ENCODE measurements around the gene DUSP22.

Gene DUSP22

DNA sequence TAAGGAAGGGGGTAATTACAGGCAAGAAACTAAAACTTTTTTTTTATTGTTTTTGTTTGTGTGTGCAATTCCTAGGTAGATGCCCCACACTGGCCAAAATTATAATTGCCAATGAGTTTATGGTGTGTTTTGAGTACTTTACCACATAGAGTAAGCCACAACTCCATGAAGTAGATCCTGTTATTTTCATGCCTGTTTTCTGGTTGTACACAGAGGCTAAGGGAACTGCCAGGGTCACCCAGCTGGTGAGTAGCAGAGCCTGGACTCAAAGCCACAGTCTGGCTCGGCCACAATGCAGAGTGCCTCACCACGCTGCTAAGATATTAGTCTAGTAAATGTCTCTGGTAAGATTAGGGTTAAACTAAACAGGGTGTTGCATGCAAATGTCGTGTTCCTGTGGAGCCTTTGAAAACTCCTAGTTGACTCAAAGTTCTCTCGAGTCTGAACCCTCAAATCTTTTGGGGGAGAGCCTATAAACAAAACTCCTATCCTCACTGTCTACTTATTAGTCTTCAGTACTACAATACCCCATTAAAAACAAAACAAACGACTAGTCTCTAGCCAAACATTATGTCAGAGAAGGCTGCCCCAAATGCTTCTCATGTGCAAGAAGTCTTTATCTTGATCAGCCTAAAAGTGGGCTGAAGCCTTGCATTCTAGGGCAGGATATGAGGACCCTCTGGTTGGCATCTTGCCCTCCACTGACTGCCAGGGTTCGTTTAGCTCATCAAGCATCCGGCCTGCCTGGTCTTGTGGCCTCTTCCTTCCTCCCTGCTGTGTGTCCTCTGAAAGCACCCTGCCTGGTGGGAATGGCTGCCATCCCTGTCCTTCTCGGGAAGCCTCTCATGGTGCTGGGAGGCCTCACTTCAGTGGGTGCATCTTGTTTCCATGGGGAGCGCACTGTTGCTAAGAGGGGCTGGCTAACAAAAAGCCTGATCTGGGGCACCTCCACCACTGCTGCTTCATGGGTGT, 4.2 kb downstream of the DUSP22 start:
- no peak for DNase-seq (ENCODE audit: low read depth)

DNA sequence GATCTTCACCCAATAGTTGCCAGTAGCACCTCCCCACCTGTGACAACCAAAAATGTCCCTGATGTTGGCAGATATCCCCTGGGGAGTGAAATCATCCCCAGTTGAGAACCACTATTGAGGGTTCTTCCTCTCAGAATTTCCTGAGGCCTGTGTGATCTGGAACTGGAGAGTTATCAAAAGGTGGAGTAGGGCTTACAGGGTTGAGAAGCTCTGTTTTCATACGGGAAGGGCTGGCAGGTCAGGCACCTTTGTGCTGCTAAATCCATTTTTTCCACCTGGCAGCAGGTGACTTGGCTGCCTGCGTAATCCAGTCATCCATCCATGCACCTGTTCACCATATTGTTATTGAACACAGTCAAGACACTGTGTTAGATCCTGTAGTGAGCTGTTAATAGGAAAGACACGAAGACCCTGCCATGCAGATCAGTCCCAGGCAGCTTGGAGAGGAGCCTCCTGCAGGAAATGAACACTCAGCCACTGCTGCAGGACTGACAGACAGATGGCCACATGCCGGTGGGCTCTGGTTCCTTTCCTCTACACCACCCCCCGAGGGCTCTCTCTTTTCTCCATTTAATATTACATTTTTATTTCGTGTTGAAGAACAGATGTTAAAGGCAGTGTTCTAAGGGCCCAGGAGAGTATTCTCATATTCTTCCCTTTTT, 5.4 kb downstream of the DUSP22 start:
- DNase-seq (ENCODE audit: low read depth): no peak

DNA sequence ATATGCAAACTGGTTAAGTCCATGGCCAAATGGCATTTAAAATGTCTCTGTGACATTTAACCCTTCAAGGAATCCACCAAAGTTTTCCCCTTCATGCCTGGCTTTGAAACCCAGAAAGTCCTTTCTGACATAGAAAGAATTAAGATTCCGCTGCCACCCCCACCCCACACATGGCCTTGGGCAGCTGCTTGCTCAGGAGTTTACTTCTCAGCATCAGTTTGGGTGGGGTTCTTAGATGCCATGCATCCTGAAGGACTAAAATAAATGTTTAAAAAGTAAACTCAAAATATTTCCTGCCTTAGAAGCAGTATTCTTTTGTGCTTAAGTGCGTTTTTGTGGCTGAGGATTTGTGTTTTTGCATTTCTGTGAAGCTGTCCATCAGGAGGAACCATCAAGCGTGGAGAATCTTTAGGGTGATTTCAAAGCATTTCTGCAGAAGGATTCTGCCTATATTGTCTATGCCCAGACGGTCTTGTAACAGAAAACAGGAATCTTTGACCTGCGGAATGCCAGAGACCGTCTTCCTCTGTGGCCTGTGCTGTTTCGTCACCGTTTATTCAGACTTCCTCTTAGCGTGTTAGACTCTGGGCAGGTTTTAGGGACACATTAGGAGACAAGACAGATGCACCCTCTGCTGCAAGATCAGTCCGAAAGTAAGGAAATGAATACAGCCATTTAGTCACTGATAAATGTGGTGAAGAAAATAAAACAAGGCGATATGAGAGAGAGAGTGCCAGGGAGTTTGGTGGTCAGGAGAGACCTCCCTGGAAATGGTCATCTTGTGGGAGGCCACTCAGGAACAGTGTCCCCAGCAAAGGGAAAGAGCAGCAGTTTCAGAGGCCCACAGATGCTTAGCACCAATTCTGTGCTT, 6.2 kb downstream of the DUSP22 start:
- DNase-seq (ENCODE audit: low read depth): no peak

DNA sequence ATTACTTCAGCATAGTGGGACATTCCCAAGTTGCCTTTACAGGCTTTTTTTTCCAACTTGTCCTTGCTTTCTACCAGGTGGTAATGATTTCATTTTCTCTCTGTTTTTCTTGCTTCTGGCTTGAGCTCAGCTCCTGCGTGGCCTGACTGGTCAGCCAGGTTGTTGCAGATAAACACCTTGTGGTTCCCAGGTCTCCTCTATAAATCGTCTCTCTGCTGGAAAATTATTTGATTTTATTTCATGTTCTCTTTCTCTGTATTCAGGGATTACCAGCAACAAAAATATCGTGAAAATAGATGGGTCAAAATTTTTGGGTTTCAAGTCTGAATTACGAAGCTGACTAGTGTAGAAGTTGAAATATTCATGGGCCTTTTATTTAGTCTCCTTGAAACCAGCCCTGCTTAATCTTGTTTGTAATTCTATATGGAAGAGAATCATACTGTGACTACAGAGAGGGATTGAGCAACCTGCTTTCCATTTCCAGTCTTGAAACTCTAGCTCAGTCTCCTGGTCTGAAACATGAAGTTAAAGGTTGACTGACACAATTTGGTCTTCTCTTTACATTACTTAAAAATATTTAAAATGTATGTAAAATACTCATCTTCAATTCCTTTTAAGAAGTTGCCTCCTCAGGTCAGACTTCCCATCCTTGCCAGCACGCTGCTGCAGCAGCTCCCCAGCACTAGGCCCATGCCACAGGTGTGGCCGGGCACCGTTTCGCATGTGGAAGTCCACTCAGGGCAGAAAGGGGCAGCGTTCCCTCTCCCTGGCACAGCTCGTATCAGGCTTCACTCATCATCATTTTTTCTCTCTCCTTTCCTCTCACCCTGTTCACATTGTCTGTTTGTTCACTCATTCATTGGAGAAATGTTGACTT, 7.1 kb downstream of the DUSP22 start:
- no peak for DNase-seq (ENCODE audit: low read depth)

DNA sequence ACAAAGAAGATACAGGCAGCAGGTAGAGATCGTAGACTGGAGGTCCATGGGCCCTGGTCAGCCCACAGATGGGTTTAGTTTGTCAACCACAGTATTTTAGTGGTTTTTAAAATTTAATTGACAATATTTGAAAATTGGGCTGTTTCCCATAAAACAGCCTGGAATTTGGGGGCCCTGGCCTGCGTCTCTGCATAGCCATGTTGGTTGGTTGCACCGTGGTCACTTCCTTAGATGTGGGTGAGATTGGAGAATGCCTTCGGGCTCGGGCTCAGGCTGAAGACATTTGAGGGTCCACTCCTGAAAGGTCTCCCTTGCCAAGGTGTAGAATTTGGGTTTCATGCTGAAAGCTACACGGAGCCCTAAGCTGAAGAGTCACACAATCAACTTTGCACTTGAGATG, 7.7 kb downstream of the DUSP22 start:
- no peak for DNase-seq (ENCODE audit: low read depth)

DNA sequence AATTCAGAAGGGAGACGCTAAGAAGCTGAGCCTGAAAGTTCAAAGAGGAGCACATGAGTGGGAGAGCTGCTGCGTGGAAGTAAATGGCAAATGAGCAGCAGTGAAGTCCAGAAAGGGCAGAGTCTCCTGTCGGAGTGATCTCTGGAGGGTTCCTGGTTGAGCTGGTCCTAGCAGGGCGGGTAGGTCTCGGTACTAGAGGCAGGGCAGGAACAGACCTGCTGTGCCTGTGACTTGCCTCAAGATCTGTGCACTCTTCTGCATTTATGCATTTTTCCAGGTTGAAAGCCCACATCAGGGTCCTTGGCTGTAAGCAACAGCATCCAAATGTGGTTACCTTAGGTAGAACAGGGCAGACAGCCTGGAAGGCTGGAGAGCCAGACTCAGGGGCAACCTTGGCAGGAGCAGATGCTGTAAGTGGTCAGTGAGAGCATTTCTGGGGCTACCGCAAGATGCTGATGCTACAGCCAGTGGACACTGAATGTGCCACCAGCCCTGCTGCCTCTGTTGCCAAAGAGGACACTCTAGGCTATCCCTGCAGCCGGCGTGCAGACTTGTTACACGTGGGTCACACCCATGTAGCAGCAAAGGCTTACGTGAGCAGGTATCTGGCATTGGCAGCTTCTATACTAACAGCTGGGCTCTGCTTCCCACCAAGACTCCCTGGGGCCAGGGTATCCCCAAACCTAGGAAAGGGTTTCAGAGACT, 8.4 kb downstream of the DUSP22 start:
- DNase-seq (ENCODE audit: low read depth): no peak

DNA sequence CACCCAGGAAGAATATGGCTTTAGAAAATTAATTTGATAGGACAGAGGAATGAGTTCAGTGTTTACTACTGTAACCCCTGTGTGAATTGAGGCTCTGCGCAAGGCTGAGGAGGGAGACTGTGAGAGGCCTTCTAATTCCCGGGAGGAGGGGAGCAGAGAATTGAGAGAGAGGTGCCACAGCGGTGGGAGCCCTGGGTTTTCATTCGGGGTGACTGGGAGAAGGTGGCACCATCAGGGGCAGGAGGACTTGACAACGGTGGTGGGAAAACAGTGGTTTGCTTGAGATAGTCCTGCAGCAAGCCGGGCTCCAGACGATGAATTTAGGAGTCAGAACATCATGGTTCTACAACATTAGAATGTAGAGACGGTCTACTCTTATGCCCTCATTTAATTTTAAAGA, 9.2 kb downstream of the DUSP22 start:
- no peak for DNase-seq (ENCODE audit: low read depth)

DNA sequence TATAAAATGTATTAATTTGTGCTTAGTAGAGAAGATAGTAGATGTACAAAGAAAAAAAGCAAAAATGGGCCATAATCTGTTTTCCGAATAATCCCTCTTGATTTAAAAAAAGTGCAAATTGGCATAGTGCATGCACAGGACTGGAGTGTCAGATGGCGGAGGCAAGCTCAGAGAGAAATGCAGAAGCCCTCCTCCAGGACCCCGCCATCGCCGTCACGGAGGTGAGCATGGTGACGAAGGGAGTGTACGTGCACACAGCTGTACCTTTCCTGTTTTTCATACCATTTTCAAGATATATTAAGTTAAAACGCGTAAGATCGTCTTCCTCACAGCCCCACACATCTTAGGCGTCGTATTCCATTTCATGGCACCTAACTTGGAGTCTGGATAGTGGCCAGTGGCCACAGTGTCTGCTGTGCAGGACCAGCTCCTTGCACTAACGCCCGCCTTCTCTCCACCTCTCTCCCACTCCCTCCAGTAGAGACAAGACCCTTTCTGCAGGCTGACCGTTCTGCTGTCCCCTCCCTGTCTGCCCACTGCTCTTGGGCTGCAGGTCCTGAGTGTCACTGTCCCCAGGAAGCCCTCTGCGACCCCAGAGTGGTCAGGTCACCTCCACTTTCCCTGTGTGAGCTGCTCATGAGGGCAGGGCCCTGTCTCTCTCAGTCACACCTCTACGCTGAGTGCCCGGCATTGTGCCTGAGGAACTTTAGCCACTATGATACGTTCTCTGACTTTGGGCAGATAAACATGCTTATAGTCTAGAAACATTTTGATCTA, 9.8 kb downstream of the DUSP22 start:
- DNase-seq (ENCODE audit: low read depth): no peak

DNA sequence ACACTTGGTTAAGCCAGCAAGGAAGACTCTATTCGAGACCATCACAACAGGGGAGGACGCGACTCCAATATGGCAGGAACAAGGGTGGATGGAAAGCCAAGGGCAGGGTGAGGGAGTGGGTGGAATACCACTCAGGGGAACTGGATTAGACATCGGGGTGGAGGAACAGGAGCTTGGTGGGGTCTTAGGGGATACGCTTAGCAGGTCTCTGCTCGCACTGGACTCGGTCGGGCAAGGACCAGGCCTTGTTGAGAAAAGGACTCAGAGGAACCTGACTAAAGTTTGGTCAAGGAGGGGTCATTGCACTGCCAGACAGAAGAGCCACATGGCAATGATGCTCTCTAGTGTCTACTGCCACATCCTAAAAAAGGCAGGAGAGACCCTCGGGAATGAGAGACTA, 10.5 kb downstream of the DUSP22 start:
- no peak for DNase-seq (ENCODE audit: low read depth)

DNA sequence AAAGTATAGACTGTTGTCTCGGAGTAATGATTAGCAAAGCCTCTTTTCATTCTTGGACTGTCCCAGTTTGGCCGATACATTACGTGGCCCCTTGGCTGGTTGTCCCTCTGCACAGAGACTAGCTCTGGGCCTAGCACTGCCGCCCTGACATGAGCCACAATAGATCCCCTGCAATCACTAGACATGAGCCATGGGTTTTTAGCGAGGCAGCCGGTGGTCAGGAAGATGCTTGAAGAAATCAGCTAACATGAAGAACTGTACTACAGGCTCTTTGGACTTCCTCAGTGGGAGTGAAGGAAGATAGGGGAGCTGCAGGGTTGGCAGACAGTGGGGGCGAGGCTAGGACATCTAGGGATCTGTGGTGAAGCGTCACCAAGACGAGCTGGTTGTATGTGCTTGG, 11.0 kb downstream of the DUSP22 start:
- no peak for DNase-seq (ENCODE audit: low read depth)

DNA sequence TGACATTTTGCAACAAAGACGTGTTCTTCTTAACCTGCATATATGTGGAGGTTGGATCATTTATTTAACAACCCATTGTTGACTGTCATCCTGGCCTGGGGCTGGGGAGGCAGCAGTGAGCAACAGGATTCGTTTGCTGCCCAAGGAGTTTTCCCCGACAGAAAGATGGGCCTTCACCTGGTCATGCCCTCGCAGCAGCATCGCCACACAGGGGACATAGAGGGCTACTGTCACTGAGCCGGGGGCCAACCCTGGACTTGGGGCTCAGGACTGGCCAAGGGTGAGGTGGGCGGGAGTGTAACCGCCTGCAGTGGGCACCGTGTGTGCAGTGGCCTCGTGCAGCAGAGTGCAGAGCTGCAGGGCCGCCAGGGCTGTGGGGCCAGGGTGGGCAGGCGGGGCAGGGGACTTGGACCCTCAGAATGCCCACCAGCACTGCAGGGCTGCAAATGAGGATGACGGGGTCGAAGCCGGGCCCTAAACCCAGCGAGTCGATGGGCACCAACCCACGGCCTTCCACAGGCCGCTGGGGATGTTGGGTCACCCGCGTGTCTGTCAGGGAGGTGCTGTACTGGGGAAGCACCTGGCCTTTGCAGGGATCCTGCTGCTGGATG, 11.8 kb downstream of the DUSP22 start:
- DNase-seq (ENCODE audit: low read depth): no peak

DNA sequence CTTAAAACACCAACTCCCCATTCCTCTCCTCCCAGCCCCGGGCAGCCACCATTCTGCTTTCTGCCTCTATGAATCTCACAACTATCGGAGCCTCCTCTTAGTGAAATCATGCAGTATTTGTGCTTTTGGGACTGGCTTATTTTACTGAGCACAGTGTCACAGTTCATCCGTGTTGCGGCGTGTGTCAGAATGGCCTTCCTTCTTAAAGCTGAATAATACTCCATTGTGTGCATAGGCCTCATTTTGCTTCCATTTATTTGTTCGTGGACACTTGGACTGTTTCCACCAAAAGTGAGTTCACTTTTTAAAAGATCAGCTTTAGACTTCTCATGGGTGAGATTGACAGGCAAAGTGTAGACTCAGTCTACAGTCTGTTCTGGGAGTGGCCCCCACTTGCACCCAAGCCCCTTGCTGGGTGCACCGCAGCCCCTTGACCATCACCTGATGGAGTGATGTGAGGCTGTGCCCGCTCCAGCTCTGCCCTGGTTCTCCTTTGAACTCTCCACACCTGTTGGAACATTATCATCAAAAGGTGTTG, 12.6 kb downstream of the DUSP22 start:
- DNase-seq (ENCODE audit: low read depth): no peak

DNA sequence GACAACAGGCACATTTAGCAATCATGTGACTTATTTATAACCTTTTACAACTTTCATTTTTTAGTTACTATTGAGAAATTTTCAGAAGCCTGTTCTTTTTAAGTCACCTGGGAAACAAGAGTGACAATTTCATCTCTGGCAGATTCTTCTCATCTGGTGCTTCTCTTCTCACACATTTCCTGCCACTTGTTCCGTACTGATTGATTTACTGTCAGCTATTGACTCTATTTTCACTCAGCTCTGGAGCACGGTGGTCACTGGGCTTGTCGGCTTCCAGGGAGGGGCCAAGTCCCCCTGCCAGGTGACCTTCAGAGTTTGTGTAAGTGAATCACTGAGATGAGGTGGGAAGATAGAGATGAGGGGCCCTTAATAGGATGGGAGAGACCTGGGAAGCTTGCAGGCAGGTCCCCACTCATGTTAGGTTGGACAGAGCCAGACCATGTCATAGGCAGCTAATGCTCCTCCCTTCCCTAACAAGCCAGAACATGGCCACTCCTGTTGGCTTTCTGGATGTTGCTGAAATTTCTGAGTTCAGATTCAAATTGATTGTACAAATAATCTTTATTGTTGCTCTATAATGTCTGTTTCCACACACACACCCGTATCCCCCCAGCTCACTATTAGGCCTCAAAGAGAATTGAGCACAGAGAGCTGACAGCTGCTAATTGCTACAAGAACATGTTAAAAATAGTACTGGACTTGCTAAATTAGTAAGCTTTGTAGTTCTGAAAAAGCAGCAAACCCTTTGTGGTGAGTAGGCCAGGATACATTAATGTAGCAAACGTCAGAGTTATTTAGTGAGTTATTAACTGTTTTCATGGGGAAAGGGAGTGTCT, 13.3 kb downstream of the DUSP22 start:
- no peak for DNase-seq (ENCODE audit: low read depth)

DNA sequence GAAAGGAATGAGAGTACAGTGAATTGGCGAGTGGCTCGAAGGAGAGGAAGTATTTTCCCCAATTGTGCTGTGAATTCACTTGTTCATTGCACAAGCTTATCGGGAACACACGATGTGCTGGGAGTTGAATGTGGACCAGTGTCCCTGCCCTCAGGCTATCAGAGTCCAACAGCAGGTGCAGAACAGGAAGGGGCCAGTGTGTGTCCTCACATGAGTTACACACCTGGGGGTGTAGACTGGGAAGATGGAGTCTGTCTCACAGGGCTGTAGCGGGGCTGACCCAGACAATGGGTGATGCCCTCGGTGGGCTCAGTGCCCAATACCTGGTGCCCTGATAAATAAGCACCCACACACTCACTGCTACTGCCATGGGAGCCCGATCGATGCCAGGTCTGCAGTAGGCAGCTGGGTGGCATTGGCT, 14.4 kb downstream of the DUSP22 start:
- no peak for DNase-seq (ENCODE audit: low read depth)

DNA sequence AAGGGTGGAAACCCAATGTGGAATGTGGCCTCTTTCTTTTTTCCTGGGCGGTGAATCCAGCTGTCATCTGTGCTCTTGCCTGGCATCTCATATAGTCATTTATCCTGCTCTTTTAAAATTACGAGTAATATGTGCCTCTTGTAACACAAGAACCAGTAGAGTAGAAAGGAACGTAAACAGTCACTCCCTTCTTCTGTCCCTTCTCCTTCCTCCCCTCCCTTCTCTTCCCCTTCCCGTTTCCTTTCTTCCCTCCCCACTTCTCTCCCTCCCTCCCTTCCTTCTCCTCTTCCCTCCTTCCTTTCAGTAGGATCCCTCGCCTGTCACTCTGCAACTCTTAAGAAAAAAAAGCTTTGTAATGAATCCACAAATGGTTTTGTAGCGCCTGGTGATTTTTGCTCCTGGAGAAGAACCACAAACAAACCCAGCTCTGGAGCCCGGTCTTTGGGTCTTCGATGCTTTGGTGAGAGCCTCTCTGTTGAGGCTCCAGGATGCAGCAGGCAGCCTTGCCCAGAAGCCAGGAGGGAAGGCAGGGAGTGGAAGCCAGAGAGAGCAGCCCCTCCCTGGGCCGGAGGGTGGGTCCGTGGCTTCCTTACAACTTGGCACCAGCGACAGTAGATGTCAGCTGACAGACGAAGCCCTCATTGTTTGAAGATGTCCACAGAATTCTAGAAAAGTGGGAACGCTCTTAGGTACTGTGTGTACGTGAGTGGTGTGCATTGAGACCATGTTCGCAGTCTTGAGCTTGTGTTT, 15.0 kb downstream of the DUSP22 start:
- no peak for DNase-seq (ENCODE audit: low read depth)

DNA sequence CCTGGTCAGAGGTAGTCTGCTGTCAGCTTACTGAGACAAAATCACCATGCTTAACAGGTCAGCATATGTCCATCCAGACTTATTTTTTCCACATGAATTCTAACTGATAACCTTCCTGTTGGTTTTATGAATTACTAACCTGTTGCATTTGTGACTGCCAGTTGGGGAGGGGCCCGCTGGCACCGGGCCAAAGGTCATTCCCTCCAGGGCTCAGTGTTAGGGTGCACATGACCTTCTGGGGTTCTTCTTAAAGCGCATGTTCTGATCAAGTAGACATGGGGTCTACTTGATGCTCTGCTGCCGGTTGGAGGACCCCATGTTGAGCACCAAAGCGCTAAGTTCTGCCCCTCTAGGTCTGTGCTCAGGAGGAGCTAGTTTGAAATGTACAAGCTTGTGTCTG, 15.6 kb downstream of the DUSP22 start:
- DNase-seq (ENCODE audit: low read depth): no peak

DNA sequence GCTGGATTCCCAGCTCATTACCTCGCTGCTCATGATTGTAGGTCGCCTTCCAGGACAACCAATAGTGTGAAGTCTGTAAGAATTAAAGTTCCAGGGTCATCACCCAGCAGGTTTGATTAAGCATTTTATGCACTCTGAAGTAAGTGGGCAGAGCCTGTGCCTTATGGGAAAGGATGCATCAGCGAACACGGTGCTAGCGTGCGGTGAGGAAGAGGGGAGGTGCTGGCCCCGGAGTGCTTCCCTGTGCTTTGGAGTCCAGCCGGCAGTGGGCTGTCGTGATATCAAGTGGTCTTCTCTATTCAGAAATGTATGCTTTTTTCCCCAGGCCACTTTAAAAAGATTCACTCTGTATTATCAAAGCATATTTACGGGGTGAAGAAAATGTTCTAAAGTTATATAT, 16.0 kb downstream of the DUSP22 start:
- DNase-seq (ENCODE audit: low read depth): no peak

DNA sequence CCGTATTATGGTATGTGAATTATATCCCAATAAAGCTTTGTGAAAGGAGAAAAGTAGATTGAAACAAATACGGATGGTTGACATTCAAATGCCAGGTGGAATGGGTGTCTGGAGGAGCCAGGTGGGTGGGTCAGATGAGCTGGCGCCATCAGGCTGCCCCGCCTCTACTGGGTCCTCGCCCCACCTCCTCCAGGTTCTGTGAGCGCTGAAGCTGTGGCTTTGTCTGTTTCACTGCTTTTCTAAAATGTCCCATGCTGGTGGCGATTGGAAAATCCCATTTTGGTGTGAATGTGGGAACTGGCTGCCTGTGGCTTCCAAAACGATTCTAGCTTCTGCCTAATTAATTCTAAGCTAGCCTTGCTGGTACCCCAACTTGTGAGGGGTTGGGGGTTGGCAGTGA, 16.5 kb downstream of the DUSP22 start:
- no peak for DNase-seq (ENCODE audit: low read depth)
